SK-N-SH (cell line): ENCODE data around the gene SLC9A2. TPM values are rescaled to one million over a fixed set of nuclear protein-coding genes. Genes with fewer than 3 reads are reported as not detected.
A peak's percentile ranks its signal among the peaks of the same experiment; 100 is the strongest.

Experiments
- EZH2phosphoT487 ChIP-seq: fragments of 200-600 bp; sonication (generic); IDR thresholded peaks from 2 replicates; pipeline ENCODE4 v1.6.1; 2017; ENCODE audit warnings: low read depth, mixed run types, mild to moderate bottlenecking, antibody characterized with exemption, moderate library complexity, borderline replicate concordance
- FOXJ3 ChIP-seq: sonication (generic); formaldehyde crosslinking; IDR thresholded peaks from 2 replicates; pipeline ENCODE4 v1.5.1; 2020; ENCODE audit warnings: mild to moderate bottlenecking, missing genetic modification reagents
- FOXM1 ChIP-seq: IDR thresholded peaks from 2 replicates; pipeline ENCODE4 v1.4.0; 2012; ENCODE audit warnings: low read depth, mild to moderate bottlenecking
- IRF3 ChIP-seq: fragments of 150-350 bp; IDR thresholded peaks from 2 replicates; pipeline ENCODE4 v1.6.1; 2016; ENCODE audit warnings: mild to moderate bottlenecking, low read depth, low read length
- MEF2A ChIP-seq: IDR thresholded peaks from 2 replicates; pipeline ENCODE4 v1.4.0; 2012; ENCODE audit warnings: low read depth, borderline replicate concordance
- POLR2AphosphoS5 ChIP-seq: IDR thresholded peaks from 2 replicates; pipeline ENCODE4 v1.6.1; 2012; ENCODE audit warnings: low read depth, low read length
- RAD21 ChIP-seq: IDR thresholded peaks from 2 replicates; pipeline ENCODE4 v1.6.1; 2012; ENCODE audit warnings: mild to moderate bottlenecking, low read length
- RFX5 ChIP-seq: IDR thresholded peaks from 2 replicates; pipeline ENCODE4 v1.6.1; 2012; ENCODE audit warnings: mild to moderate bottlenecking, improper control_type of control experiment, low read length
- RXRA ChIP-seq: IDR thresholded peaks from 2 replicates; pipeline ENCODE4 v1.4.0; 2012; ENCODE audit warnings: low read depth, mild to moderate bottlenecking, borderline replicate concordance
- TAF1 ChIP-seq: IDR thresholded peaks from 2 replicates; pipeline ENCODE4 v1.6.1; 2012; ENCODE audit warnings: low read depth, mild to moderate bottlenecking, low read length, moderate library complexity, borderline replicate concordance
- USF2 ChIP-seq: fragments of 150-350 bp; IDR thresholded peaks from 2 replicates; pipeline ENCODE4 v1.6.1; 2017; ENCODE audit warnings: antibody characterized with exemption, low read length, low read depth, borderline replicate concordance
- polyA plus RNA-seq, 3 experiments: library from polyadenylated mRNA; depleted of rRNA; stranded (reverse); fragments of >200 nt; gene quantifications; 2 replicates each; pipeline ENCODE4 v1.2.3, GENCODE V29; 2012
- TF ChIP-seq, protein P1 (sequence below): fragments of 200-600 bp; sonication (generic); IDR thresholded peaks from 2 replicates; pipeline ENCODE4 v1.6.1; 2017; ENCODE audit warnings: antibody characterized with exemption, mild to moderate bottlenecking, moderate library complexity
- TF ChIP-seq, protein P2 (sequence below): IDR thresholded peaks from 2 replicates; pipeline ENCODE4 v1.6.1; 2012; ENCODE audit warnings: mild to moderate bottlenecking, low read depth, low read length, moderate library complexity
- TF ChIP-seq, protein P3 (sequence below): IDR thresholded peaks from 2 replicates; pipeline ENCODE4 v1.4.0; 2012; ENCODE audit warnings: low read depth, borderline replicate concordance

Gene SLC9A2
- polyA plus RNA-seq, 1 of the 3 experiments (the other 2 are of a cell fraction) = not detected

DNA sequence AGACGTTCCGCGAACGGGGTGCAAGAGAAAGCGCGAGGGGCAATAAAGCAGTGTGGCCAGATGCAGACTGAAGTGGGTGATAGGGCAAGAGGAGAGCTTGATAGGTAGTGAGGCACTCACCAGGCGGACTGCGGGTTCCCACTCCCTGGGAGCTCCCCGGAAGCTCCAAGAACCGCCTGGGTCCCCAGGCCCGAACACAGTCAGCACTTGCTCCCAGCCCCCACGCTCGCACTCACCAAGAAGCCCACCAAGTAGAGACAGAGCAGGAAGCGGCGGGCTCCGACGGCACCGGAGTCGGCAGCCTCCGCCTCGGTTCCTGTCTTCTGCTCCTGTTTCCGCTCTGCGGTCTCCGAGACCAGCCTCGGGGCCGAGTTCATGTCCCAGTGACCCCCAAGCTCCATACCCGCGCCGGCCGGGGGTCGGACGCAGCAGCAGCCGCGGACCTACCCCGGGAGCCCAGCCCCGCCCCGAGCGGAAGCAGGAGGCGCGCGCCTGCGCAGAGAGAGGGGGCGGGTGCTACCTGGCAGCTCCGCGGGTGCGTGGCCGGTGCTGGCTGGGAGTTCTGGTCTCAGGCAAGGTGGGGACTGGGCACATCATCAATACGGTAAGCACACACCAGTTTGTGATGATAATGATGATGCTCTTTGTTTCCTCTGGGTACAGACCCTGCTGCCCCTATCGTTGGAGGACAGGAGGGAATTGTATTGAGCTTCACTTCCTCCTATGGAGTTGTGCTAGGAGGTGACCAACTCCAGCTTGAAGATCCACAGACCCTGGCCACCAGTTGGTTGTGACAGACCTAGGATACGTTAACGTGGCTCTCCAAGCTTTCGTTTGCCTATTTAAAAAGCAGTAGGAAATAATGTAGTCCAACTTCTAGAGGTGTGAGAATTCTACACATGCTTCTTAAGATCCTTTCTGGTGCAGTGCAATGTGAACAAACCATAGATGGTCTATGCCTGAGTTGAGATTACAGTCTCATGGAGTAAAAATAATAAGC, 117.4 kb downstream of the SLC9A2 start (continued):
- TF ChIP-seq USF2 (no peak), MEF2A (no peak), TAF1 (peak; percentile 19; the same call in 1 of the 2 replicates), FOXJ3 (CRISPR knock-in tag) (no peak), POLR2AphosphoS5 (peak; percentile 73; the same call in 1 of the 2 replicates), RAD21 (no peak), EZH2phosphoT487 (no peak), FOXM1 (no peak), IRF3 (no peak), RFX5 (no peak), RXRA (no peak)
- TF ChIP-seq, protein P1, sequence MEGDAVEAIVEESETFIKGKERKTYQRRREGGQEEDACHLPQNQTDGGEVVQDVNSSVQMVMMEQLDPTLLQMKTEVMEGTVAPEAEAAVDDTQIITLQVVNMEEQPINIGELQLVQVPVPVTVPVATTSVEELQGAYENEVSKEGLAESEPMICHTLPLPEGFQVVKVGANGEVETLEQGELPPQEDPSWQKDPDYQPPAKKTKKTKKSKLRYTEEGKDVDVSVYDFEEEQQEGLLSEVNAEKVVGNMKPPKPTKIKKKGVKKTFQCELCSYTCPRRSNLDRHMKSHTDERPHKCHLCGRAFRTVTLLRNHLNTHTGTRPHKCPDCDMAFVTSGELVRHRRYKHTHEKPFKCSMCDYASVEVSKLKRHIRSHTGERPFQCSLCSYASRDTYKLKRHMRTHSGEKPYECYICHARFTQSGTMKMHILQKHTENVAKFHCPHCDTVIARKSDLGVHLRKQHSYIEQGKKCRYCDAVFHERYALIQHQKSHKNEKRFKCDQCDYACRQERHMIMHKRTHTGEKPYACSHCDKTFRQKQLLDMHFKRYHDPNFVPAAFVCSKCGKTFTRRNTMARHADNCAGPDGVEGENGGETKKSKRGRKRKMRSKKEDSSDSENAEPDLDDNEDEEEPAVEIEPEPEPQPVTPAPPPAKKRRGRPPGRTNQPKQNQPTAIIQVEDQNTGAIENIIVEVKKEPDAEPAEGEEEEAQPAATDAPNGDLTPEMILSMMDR = no peak
- TF ChIP-seq, protein P2, sequence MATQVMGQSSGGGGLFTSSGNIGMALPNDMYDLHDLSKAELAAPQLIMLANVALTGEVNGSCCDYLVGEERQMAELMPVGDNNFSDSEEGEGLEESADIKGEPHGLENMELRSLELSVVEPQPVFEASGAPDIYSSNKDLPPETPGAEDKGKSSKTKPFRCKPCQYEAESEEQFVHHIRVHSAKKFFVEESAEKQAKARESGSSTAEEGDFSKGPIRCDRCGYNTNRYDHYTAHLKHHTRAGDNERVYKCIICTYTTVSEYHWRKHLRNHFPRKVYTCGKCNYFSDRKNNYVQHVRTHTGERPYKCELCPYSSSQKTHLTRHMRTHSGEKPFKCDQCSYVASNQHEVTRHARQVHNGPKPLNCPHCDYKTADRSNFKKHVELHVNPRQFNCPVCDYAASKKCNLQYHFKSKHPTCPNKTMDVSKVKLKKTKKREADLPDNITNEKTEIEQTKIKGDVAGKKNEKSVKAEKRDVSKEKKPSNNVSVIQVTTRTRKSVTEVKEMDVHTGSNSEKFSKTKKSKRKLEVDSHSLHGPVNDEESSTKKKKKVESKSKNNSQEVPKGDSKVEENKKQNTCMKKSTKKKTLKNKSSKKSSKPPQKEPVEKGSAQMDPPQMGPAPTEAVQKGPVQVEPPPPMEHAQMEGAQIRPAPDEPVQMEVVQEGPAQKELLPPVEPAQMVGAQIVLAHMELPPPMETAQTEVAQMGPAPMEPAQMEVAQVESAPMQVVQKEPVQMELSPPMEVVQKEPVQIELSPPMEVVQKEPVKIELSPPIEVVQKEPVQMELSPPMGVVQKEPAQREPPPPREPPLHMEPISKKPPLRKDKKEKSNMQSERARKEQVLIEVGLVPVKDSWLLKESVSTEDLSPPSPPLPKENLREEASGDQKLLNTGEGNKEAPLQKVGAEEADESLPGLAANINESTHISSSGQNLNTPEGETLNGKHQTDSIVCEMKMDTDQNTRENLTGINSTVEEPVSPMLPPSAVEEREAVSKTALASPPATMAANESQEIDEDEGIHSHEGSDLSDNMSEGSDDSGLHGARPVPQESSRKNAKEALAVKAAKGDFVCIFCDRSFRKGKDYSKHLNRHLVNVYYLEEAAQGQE = no peak
- TF ChIP-seq, protein P3, sequence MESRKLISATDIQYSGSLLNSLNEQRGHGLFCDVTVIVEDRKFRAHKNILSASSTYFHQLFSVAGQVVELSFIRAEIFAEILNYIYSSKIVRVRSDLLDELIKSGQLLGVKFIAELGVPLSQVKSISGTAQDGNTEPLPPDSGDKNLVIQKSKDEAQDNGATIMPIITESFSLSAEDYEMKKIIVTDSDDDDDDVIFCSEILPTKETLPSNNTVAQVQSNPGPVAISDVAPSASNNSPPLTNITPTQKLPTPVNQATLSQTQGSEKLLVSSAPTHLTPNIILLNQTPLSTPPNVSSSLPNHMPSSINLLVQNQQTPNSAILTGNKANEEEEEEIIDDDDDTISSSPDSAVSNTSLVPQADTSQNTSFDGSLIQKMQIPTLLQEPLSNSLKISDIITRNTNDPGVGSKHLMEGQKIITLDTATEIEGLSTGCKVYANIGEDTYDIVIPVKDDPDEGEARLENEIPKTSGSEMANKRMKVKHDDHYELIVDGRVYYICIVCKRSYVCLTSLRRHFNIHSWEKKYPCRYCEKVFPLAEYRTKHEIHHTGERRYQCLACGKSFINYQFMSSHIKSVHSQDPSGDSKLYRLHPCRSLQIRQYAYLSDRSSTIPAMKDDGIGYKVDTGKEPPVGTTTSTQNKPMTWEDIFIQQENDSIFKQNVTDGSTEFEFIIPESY = no peak
